ENCODE results near the gene ITGA1. TPM values are rescaled to one million over a fixed set of nuclear protein-coding genes. Genes with fewer than 3 reads are reported as not detected.
A peak's percentile ranks its signal among the peaks of the same experiment; 100 is the strongest.

ITGA1 gene
- 84.4 TPM for total RNA-seq
- long read RNA-seq, full-length matches to known transcripts: 38 of 70 reads
- long read RNA-seq, partial matches to known transcripts: 23 of 70 reads
- long read RNA-seq, other reads (novel, unspliced or antisense): 9 of 70 reads

GRCh38 chr5:52787600-52788504, at the start of gene ITGA1, which contains the start of gene PELO:
TSS of gene ITGA1 (plus strand) at chr5:52787916. CDS start at chr5:52788354, 438 bp downstream.
TSS of gene PELO (plus strand) at chr5:52787916. CDS start at chr5:52800395, 12,479 bp downstream.
- peaks cover 10% of the 10 kb centered on the region for H3K4me1 ChIP-seq
- peak within 1 kb of the TSS; percentile 72 for H3K4me3 ChIP-seq
- no peaks in the 10 kb centered on the region for H3K9me3 ChIP-seq
- ATAC-seq (peak; percentile 94 to 97), DNase-seq (peak; percentile 74)
- peak within 1 kb of the TSS; percentile 91 for H3K27ac ChIP-seq
- intact Hi-C loops (cut with DNase I): loop anchor here (5.0 kb wide), 1 partner anchor 129 kb away; no protein-coding TSS in a partner anchor
- TF ChIP-seq CTCF (IDR thresholded peaks at IDR 0.05): peak; percentile 50
- no peaks in the 10 kb centered on the region for H3K27me3 ChIP-seq (ENCODE audit: low read depth)
- no peaks in the 10 kb centered on the region for H3K36me3 ChIP-seq

- TF ChIP-seq CTCF (IDR thresholded peaks at IDR 0.05): no peak
- ATAC-seq: no peak
- no peaks in the 10 kb centered on the region for H3K9me3 ChIP-seq
- H3K4me1 ChIP-seq: peaks cover 4% of the 10 kb centered on the region
- no peaks in the 10 kb centered on the region for H3K36me3 ChIP-seq
- no peak for DNase-seq
- intact Hi-C loops (cut with DNase I): no loop called here
- no peak overlapping the region for H3K27ac ChIP-seq
- no peaks in the 10 kb centered on the region for H3K27me3 ChIP-seq (ENCODE audit: low read depth)
- H3K4me3 ChIP-seq: no peak overlapping the region
Measured at GRCh38 chr5:52738095-52738506, 49.6 kb upstream of the ITGA1 start.

- H3K27ac ChIP-seq: no peak overlapping the region
- no peak overlapping the region for H3K4me3 ChIP-seq
- TF ChIP-seq CTCF (IDR thresholded peaks at IDR 0.05): no peak
- peaks cover 11% of the 10 kb centered on the region for H3K4me1 ChIP-seq
- no peaks in the 10 kb centered on the region for H3K9me3 ChIP-seq
- ATAC-seq (no peak), DNase-seq (no peak)
- H3K36me3 ChIP-seq: no peaks in the 10 kb centered on the region
- intact Hi-C loops (cut with DNase I): no loop called here
- H3K27me3 ChIP-seq (ENCODE audit: low read depth): no peaks in the 10 kb centered on the region
Measured at GRCh38 chr5:52740007-52740406, 47.7 kb upstream of the ITGA1 start.

GRCh38 chr5:52743012-52743411, 44.7 kb upstream of the ITGA1 start:
- intact Hi-C loops (cut with DNase I): no loop called here
- no peak for TF ChIP-seq CTCF (IDR thresholded peaks at IDR 0.05)
- Histone ChIP-seq H3K9me3 (no peaks in the 10 kb centered on the region), H3K36me3 (no peaks in the 10 kb centered on the region), H3K4me1 (peaks cover 11% of the 10 kb centered on the region), H3K4me3 (no peak overlapping the region), H3K27me3 (ENCODE audit: low read depth) (no peaks in the 10 kb centered on the region), H3K27ac (no peak overlapping the region)
- ATAC-seq (no peak), DNase-seq (no peak)

- H3K4me1 ChIP-seq: peaks cover 11% of the 10 kb centered on the region
- no peak overlapping the region for H3K27ac ChIP-seq
- no peaks in the 10 kb centered on the region for H3K9me3 ChIP-seq
- no peaks in the 10 kb centered on the region for H3K36me3 ChIP-seq
- no peak for TF ChIP-seq CTCF (IDR thresholded peaks at IDR 0.05)
- H3K4me3 ChIP-seq: no peak overlapping the region
- intact Hi-C loops (cut with DNase I): no loop called here
- no peak for ATAC-seq
- no peak for DNase-seq
- H3K27me3 ChIP-seq (ENCODE audit: low read depth): no peaks in the 10 kb centered on the region
Measured at GRCh38 chr5:52743529-52743928, 44.2 kb upstream of the ITGA1 start.

Data from lower lobe of right lung (tissue), 2 donors.